ENCODE data around the gene ETV2.

DNA sequence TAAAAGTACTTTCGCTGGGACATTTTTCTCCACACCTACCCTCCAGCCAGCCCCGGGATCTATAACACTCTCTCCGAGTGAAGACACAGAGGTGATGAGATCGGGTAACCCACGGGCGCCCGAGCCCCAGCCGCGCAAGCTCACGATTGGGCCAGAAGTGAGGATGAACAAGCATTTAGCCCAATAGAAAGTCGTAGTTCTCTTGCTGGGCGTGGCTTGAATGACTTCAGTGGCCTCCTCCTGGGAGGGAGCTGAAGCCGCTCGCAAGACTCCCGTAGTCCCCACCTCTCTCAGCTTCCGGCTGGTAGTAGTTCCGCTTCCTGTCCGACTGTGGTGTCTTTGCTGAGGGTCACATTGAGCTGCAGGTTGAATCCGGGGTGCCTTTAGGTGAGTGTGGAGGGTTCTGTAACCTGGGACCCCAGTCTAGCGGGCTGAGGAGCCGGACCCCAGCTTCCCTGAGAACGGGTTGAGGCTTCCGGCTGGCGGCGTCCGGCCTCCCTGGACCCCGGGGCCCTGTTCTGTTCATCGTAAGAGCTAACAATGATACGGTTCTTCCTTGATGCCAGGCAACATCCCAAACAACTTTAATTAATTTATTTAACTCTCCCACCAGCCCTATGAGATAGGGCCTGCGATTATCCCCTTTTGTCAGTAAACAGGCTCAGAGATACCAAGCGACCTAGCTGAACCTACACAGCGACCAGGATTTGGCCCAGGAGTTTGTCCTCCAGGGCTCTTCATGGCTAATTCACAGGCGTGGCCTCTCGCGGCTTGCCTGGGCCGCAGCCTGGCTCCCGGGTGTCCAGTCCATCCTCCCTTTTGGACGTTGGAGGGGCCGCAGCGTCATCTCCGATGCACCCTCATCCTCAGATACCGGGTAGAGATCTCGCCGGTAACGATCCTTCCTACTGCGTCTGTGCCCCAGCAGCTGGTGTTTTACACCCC lies 6.7 kb downstream of the ETV2 start, which contains the start of gene COX6B1:
- peak; percentile 92 to 98 (median 97) for TF ChIP-seq POLR2AphosphoS5 (IDR thresholded peaks at IDR 0.05)
- TF ChIP-seq, protein P1, sequence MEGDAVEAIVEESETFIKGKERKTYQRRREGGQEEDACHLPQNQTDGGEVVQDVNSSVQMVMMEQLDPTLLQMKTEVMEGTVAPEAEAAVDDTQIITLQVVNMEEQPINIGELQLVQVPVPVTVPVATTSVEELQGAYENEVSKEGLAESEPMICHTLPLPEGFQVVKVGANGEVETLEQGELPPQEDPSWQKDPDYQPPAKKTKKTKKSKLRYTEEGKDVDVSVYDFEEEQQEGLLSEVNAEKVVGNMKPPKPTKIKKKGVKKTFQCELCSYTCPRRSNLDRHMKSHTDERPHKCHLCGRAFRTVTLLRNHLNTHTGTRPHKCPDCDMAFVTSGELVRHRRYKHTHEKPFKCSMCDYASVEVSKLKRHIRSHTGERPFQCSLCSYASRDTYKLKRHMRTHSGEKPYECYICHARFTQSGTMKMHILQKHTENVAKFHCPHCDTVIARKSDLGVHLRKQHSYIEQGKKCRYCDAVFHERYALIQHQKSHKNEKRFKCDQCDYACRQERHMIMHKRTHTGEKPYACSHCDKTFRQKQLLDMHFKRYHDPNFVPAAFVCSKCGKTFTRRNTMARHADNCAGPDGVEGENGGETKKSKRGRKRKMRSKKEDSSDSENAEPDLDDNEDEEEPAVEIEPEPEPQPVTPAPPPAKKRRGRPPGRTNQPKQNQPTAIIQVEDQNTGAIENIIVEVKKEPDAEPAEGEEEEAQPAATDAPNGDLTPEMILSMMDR (IDR thresholded peaks at IDR 0.05), result no peak
